Stimulated activated CD4-positive, alpha-beta T cell treated with anti-CD3 and anti-CD28 coated beads, TNF-alpha, amount 100 ng/mL, for 4 hours (primary cell): Measurements from ENCODE around the gene USP22.
"Not testable (repeated sequence)": the region's sequence is repeated elsewhere in the genome, so short reads cannot be mapped to it uniquely, and the experiment has no call there.

Experiments used
- DNase-seq, 3 experiments: peaks; one replicate each; pipeline ENCODE4 v3.0.0-alpha.2; 2020; ENCODE audit warnings: low read depth in 3 of 3

Gene USP22

DNA sequence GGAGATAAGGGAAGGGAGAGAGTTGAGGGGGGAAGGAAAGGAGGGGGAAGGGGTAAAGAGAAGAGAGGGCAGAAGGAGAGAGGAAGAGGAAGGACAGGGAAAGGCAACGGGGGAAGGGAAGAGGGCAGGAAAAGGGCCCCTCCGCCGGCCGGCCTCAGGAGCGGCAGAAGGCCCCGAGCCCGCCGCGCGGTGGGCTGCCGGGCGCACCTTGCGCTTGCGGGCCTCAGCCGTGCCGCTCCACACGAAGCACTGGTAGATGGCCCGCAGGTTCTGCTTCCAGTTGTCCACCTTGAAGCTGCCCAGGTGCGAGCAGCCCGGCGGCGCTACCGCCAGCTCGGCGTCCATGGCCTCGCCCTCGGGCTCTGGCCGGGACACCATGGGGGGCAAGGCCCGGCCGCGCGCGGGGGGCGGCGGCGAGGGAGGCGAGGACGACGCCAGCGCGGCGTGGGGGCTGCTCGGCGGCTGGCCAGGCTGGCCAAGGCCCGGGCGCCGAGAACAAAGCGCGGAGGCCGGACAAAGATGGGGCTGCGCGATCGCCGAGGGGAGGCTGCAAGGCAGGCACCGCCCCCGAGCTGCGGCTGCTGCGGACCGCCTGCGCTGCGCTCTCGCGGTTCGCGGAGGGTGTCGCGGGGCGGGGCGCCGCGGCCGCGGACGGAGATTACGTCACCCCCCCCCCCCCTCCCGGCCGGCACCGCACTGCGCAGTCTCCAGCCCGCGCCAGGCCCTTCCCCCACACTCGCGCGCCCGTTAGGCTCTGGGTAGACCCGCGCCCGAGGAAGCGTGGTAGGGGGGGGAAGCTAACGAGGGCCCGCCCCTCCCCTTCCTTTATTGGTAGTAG, at the start of gene USP22:
Gene USP22 (minus strand): TSS at position 554 of the 838 bp plus-strand sequence. CDS start 176 bp downstream, at position 378.
- DNase-seq = peak in 1 of 3 experiments; percentile 81

DNA sequence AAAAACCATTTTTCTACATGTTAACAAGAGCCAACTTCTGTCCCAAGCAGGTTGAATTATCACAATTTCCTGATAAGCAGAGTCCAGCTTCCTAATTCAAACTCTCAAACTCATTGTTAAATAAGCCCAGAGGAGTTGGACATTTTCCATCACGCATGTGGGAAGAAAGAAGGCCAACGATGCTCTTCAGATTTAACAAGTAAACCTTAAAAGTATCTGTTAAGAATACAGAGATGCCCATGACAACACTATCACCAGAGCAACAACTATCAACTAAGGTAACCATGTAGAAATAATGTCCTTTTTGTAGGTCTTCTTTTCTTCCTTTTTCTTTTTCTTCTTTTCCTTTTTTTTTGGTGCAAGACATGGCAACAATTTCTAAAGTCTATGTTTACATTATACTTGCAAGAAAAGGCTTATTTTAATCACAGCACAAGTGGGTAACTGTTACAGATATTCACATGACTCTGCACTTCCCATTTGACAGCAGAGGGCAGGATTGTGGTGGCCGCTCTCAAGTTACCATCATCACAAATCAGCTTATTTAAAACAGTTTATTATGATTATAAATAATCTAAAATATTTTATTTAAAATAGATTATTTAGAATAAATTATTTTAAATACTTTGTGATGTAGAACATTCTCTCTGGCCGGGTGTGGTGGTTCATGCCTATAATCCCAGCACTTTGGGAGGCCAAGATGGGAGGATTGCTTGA, 48.2 kb upstream of the USP22 start:
- no peak for DNase-seq

GRCh38 chr17:21089933-21090901, 47.4 kb upstream of the USP22 start:
- no peak for DNase-seq

- DNase-seq = no peak
Observed at GRCh38 chr17:21089145-21089544, 46.3 kb upstream of the USP22 start.

- DNase-seq = no peak
Observed at GRCh38 chr17:21085707-21086106, 42.9 kb upstream of the USP22 start.

DNA sequence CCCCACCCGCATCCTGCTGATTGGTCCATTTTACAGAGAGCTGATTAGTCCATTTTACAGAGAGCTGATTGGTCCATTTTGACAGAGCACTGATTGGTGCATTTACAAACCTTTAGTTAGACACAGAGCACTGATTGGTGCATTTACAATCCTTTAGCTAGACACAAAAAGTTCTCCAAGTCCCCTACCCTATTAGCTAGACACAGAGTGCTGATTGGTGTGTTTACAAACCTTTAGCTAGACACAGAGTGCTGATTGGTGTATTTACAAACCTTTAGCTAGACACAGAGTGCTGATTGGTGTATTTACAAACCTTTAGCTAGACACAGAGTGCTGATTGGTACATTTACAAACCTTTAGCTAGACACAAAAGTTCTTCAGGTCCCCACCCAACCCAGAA, 42.5 kb upstream of the USP22 start:
- not testable (repeated sequence) for DNase-seq

GRCh38 chr17:21082001-21082436, 39.2 kb upstream of the USP22 start:
- no peak for DNase-seq

GRCh38 chr17:21079196-21079595, 36.4 kb upstream of the USP22 start:
- no peak for DNase-seq

- DNase-seq = no peak
Observed at GRCh38 chr17:21078016-21078780, 35.4 kb upstream of the USP22 start.

DNA sequence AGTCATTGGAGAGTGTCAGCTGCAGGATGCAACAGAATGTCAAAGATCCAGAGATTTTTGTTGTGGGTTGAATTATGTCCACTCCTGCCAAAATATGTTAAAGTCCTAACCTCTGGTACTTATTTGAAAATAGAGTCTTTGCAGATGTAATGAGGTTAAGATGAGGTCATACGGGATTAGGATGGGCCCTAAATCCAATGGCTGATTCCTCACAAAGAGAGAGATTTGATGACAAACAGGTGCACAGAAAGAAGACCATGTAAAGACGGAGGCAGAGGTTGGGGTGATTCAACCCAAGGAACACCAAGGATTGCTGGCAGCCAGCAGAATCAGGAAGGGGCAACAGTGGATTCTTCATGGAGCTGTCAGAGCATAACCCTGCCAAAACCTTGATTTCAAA, 34.5 kb upstream of the USP22 start:
- no peak for DNase-seq

DNA sequence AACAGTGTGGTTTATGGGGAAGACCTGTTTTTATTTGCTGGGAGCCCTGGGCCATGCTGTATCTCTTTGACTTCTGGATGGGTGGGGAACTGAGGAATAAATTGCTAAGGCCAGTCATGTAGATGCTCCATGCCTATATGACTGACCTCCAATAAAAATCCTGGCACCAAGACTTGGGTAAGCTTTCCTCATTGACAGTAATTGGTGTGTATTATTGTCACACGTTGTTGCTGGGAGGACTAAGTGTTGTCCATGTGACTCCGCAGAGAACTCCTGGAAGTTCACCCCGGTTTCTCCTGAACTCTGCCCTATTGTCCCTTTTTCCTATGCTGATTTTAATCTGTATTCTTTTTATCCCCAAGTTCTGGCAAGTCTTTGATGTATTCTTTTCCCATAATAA, 33.4 kb upstream of the USP22 start:
- DNase-seq = no peak

DNA sequence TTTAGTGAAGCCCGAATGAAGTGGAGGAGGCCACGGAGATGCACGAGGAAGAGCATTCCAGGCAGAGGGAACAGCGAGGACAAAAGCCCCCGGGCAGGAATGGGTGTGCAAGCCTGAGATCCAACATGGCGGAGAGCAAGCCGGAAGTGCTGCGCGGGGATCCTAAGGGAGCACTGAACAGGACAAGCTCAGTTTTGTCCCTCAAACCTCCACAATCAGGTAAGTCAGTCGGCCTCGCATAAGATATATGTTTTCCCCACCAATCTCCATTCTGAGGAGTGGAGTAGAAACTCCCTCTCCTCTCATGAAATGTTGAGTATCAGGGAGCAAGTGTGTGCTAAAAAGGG, 32.9 kb upstream of the USP22 start:
- no peak for DNase-seq

GRCh38 chr17:21072745-21073197, 30.0 kb upstream of the USP22 start:
- no peak for DNase-seq

- DNase-seq = no peak
Observed at GRCh38 chr17:21066394-21066793, 23.6 kb upstream of the USP22 start.

DNA sequence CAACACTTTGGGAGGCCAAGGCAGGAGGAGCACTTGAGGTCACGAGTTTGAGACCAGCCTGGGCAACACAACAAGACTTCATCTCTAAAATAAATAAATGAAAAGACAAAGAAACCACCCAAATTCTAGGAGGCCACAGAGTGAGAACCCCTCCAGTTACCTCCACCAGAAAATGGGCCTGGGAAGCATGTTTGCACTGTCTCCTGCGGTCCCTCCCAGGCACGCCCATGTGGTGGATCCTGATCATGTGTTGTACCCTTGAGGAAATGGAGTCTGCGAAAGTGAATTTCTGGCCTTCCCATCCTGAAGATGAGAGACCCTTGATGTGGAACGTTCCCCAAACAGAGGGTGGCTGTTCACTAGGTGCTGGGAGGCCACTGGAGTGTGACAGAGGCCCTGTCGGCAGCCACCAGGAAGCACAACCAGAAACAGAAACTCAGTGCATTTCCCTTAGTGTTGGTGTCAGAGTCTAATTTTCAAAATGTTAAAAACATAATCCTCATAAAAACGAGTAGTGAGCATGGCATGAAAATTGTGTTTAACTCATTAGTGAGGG, 19.2 kb upstream of the USP22 start:
- DNase-seq = no peak

DNA sequence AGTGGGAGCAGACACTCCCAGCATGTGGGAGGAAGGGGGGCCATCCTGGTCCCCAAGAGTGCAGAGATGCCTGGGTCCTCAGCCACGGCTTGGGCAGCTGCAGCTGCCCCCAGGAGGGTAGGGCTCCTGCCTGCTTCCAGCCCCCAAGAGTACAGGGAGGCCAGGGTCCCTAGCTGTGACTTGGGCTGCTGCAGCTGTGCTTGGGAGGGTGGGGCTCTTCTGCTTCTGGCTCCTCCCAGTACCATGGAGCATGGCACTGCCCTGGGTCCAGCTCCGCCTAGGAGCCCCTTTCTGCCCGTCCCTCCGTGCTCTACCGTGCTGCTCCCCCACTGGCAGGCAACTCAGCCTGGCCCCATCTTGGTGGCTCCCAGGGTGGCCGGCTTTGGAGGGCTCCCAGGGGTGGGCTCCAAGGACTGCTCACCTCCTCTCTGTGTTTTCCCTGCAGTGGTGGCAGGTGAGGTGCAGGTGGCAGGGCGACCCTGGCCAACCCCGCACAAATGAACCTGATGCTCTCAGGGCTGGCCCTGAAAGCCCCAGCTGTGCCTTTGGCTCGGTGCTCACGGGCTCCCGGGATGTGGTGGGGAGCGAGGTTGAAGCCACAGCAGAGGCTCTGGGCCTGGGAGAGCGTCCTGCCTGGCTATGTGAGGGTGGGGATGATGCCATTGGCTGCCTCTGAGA, 18.5 kb upstream of the USP22 start:
- no peak for DNase-seq

DNA sequence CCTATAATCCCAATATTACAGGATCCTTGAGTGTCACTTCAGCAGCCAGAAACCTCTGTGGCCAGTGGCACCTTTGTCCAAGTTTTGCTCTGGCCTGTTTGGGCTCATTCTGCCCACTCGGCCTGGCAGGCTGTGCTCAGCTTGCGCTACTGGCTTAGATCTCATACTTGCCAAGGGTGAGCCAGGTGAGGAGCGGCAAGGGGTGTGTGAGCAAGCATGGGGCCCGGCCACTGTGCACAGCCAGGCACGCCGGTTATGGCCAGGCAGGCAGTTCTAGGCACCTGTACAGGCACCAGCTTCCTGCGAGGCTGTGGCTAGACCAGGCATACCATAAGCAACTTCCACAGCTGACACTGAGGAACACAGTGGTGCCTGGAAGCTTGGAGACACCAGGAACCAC, 16.9 kb upstream of the USP22 start:
- no peak for DNase-seq

DNA sequence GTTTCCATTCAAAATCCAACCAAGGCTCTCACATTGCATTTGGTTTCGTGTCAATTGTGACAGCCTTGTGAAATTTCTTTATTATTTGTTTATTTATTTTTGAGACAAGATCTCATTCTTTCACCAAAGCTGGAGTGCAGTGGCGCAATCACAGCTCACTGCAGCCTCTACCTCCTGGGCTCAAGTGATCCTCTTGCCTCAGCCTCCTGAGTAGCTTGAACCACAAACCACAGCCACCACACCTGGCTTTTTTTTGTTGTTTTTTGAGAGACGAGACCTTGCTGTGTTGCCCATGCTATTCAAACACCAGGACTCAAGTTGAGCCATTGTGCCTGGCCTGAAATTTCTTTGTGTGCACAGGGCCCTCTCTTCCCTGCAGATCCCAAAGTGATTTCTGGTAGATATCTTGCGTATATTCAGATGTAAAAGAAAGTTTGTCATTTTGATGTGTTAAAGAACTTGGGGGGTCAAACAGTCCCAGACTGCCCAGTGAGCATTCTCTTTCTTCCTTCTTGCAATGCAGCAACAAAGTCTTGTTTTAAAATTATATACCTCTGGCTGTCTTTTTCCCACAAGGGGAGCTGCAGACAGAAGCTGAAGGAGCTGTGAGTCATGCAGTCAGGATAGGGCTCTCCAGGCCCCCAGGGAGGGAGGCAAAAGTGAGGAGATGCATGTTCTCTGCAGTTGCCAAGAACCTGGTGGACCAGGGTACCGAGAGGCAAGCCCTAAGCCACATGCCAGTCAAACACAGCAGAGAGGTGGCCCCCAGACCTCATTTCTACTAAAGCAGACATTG, 15.5 kb upstream of the USP22 start:
- DNase-seq = no peak

GRCh38 chr17:21053056-21053455, 10.2 kb upstream of the USP22 start:
- not testable (repeated sequence) for DNase-seq
